Measurements from ENCODE around the gene SLC38A3. TPM values are rescaled to one million over a fixed set of nuclear protein-coding genes. Genes with fewer than 3 reads are reported as not detected.

Gene SLC38A3
- polyA plus RNA-seq, 6 donors from 2014 or later: not detected

DNA sequence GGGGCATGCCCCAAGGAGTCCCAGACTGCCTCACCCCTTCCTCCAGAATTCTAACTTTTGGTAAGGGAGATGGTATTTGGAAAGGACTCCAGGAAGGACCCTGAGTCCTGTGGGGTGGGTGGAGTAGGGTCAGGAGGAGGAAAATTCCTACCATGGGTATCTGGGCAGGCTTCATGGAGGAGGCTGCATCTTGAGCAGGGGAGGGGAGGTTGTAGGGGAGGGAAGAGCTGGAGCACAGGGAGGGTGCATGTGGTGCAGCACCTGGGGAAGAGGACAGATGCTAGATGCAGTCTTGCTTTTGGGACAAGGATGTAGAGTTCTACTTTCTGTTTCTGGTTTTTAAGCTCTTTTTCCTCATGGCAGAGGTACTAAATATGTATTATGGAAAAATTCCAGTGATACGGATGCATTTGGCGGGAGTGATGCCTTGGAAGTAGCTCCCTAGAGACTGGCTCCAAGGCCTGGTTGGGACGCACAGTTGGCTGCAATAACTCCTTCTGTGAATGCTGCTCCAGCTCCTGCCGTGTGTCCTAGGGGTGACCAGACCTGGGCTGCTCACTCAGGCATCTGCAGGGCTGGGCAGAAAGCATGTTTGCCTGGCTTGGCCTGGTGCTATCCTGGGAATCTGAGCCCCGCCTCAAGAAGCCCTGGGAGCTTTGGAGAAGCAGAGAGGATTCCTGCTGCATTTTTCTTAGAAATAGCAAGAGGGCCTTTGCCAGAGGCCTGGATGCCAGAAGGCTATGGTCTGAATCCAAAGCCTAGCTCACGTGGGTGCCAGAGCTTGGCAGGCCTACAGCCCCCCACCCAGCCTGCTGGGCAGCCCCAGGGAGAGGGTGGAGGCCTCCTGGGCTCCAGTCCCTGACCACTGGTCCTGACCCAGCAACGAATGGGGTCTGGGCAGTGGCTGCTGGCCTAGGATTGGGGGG lies 39.8 kb upstream of the SLC38A3 start:
- DNase-seq (no peak), ATAC-seq (ENCODE audit: low read depth in 2 of 2) (no peak)

DNA sequence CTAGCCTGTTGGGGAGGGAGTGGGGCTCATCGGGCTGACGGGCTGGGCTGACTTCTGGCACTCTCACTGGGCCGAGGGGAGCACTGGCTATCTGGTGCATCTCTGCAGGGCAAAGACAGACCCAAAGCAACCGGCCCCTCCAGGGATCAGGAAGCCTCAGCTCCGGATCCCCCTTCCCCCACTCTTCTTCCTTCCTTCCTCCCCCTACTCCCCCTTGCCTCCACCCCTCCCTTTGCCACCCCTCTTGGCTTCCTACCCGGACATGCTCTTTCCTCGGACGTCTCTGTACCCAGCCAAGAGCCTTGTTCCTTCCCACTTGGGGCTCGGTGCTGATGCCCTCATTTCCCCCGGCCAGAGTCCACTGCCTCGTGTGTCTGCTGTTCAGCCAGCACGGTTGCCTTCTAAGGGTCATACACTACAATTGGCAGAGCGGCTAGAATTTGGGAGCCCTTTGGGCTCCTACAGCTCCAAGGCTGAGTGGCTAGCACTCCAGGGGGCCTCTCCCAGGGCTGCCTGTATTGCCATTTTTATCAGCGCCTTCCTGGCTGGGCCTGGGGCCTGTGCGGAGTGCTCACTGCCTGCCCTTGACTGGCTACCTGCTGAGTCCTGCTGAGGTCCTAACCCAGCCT lies 39.0 kb upstream of the SLC38A3 start:
- Mint-ChIP-seq H3K4me1 (no peaks in the 10 kb centered on the region), H3K9me3 (no peaks in the 10 kb centered on the region), H3K36me3 (no peaks in the 10 kb centered on the region), H3K27me3 (peaks cover 0 to 18% (median 4%) of the 10 kb centered on the region in 3 donors), H3K27ac (peak overlapping the region in 1 of 6 donors; percentile 44), H3K4me3 (no peak overlapping the region)
- ATAC-seq (ENCODE audit: low read depth in 2 of 2) (no peak), DNase-seq (no peak)

More for the DNA sequence above, 39.8 kb upstream of the SLC38A3 start:
- no peak overlapping the region for H3K4me3 Mint-ChIP-seq
- no peaks in the 10 kb centered on the region for H3K4me1 Mint-ChIP-seq
- H3K36me3 Mint-ChIP-seq: no peaks in the 10 kb centered on the region
- H3K27ac Mint-ChIP-seq: no peak overlapping the region
- H3K27me3 Mint-ChIP-seq: peaks cover 0 to 16% (median 4%) of the 10 kb centered on the region in 3 donors
- no peaks in the 10 kb centered on the region for H3K9me3 Mint-ChIP-seq

DNA sequence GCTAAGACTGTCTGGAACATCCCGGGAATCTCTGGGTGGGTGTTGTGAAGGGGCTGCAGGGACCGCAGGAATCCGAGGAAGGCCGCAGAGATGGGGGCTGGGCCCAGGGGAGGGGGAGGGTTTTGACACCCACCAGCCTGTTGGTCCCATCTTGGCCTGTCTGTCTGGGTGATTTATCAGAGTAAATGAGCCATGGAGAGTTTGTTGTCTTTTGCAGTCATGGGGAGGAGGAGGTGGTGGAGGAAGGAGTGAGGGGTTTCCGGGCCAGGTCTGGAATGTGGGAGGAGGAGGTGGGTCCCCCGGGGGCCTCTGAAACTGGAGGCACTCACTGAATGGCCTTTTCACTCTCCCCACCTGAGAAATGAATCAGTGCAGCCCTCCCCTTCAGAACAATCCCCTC lies 38.5 kb upstream of the SLC38A3 start:
- ATAC-seq (ENCODE audit: low read depth in 2 of 2) (no peak), DNase-seq (no peak)

DNA sequence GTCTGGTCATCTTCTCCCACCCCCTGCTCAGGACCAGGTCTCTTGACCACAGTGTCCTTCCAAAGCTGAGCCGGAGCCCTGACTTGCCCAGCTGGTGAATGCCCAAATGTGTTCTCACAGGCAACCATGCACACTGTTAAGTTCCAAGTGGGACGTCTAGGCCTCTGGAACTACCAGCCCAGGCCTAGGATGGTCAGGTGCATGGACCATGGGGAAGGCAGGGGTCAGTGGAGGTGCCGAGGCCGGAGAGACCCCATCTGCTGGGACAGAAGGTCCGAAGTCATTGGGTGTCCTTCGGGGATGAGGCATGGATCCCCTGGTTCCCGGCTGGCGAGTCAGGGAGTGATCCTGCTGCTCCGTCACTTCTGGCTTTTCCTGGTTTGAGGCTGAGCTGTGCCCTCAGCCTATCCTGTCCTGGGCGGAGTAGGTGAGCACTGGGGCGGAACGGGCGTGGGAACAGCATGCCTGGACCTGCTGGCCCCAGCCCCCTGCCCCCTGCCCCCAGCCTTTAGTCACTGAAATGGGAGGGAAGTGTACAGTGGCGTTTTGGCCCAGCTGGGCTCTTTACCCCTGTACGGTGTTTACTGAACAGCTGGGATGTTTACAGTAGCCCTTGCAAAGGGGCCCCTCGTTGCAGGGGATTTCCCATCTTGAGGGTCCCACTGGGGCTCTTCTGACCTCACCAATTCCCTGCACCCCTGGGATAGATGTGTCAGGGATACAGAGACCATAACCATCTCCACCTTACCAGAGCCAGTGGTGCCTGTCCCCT lies 37.8 kb upstream of the SLC38A3 start:
- no peak overlapping the region for H3K4me3 Mint-ChIP-seq
- H3K27me3 Mint-ChIP-seq: peaks cover 0 to 18% (median 4%) of the 10 kb centered on the region in 3 donors
- DNase-seq: no peak

More for the DNA sequence above, 38.5 kb upstream of the SLC38A3 start:
- no peaks in the 10 kb centered on the region for H3K9me3 Mint-ChIP-seq
- no peaks in the 10 kb centered on the region for H3K4me1 Mint-ChIP-seq
- H3K27ac Mint-ChIP-seq: no peak overlapping the region
- peaks cover 0 to 18% (median 4%) of the 10 kb centered on the region in 3 donors for H3K27me3 Mint-ChIP-seq
- H3K4me3 Mint-ChIP-seq: no peak overlapping the region
- H3K36me3 Mint-ChIP-seq: no peaks in the 10 kb centered on the region

DNA sequence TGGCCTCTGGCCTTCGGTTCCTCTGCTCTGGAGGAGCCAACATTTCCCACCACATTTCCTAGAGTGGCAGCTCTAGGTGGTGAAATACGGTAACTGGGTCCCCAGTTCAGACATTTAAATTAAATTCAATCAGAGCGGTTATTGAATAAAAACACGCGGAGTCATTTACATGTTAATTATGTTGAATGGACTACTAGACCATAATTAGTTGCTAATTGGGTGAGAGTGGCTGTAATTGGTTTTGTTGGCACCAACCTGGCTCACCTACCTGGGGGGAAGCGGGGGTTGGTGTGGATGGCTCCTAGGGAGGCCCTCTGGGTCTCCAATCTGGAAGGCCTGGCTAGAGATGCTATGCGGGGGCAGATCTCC lies 37.2 kb upstream of the SLC38A3 start:
- Mint-ChIP-seq H3K27me3 (peaks cover 0 to 18% (median under 1%) of the 10 kb centered on the region in 3 donors), H3K36me3 (no peaks in the 10 kb centered on the region), H3K27ac (no peak overlapping the region), H3K9me3 (no peaks in the 10 kb centered on the region), H3K4me1 (peaks cover 0 to 5% (median 0%) of the 10 kb centered on the region in 3 donors), H3K4me3 (no peak overlapping the region)
- no peak for ATAC-seq (ENCODE audit: low read depth in 2 of 2)
- no peak for DNase-seq

More for the DNA sequence above, 37.8 kb upstream of the SLC38A3 start:
- peak overlapping the region in 2 of 6 donors; percentile 38 to 91 for H3K27ac Mint-ChIP-seq
- no peaks in the 10 kb centered on the region for H3K36me3 Mint-ChIP-seq
- peaks cover 0 to 5% (median 0%) of the 10 kb centered on the region in 3 donors for H3K4me1 Mint-ChIP-seq
- no peaks in the 10 kb centered on the region for H3K9me3 Mint-ChIP-seq
- no peak for ATAC-seq (ENCODE audit: low read depth in 2 of 2)

DNA sequence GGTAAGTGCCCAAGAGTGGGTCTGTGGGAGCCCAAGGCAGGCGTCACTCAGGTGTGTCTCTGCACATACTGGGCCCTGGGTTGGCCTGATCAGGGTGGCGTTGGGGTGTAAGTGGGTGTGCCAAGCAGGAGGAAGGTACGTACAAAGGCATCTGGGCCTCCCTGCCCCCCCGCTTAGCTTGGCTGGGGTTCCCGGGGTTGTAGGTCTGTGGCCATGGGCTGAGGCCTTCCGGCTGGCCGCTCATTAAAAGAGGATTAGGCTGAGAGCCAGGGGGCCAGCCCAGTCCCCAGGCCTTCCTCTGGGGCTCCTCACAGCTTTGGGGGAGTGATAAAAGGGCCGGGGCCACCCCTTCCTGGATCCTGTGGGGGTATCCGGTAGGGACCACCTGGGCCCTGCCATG lies 36.7 kb upstream of the SLC38A3 start:
- Mint-ChIP-seq H3K36me3 (no peaks in the 10 kb centered on the region), H3K4me1 (peaks cover 0 to 5% (median 0%) of the 10 kb centered on the region in 3 donors), H3K4me3 (no peak overlapping the region), H3K9me3 (no peaks in the 10 kb centered on the region), H3K27me3 (peaks cover 0 to 18% (median 0%) of the 10 kb centered on the region in 3 donors), H3K27ac (no peak overlapping the region)
- no peak for DNase-seq
- no peak for ATAC-seq (ENCODE audit: low read depth in 2 of 2)

DNA sequence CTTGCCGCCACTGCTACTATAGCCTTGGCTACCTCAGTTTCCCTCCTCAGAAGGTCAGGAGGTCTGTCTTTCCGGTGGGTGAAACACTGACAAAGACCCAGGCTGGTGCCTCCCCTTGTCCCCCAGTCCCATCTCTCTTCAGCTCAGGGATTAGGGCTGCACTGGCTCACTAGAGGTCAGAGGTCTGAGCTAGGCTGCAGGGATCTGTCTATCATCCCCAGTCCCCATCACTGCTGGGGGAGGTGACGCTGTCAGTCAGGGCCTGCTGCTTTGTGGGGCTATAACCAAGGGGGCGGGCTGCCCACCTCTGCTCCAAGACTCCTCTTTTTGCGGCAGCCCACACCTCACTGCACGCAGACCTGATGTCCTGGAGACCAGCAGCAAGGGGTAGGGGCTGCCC lies 36.3 kb upstream of the SLC38A3 start:
- Mint-ChIP-seq H3K27me3 (peaks cover 0 to 18% (median 0%) of the 10 kb centered on the region in 3 donors), H3K9me3 (no peaks in the 10 kb centered on the region), H3K27ac (no peak overlapping the region), H3K36me3 (no peaks in the 10 kb centered on the region), H3K4me1 (peaks cover 0 to 5% (median 2%) of the 10 kb centered on the region in 3 donors), H3K4me3 (no peak overlapping the region)
- ATAC-seq (ENCODE audit: low read depth in 2 of 2) (no peak), DNase-seq (no peak)

DNA sequence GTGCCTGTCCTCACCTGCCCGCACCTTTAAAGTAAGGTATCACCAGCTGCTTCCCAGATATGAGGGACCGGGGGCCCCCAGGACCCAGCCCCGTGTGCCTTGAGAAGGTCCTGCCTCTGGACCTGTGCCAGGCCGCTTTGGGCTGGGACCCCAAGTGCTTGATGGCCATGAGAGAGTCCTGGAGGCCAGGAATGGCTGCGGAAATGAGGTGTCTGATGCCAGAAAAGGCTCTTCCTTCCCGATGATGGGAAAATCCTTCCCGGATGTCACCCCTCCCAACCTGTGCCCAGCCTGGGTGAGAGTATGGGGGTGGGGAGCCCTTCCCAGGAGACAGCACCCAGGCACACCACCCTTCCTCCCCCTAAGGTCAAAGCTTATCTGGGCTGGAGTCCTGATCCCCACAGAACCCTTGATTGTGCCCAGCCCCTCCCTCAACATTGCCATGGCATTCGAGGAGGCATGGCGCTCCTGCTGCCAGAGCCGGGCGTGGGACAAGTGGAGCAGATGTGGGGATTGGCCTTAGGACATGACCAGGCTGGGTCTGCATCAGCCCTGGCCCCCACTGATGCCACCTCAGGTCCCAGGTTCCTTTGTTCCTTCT lies 35.7 kb upstream of the SLC38A3 start:
- no peak overlapping the region for H3K4me3 Mint-ChIP-seq
- ATAC-seq (ENCODE audit: low read depth in 2 of 2) (no peak), DNase-seq (no peak)
- peaks cover 0 to 5% (median 3%) of the 10 kb centered on the region in 3 donors for H3K4me1 Mint-ChIP-seq
- no peaks in the 10 kb centered on the region for H3K9me3 Mint-ChIP-seq
- H3K27ac Mint-ChIP-seq: no peak overlapping the region
- H3K27me3 Mint-ChIP-seq: peaks cover 0 to 18% (median 0%) of the 10 kb centered on the region in 3 donors
- no peaks in the 10 kb centered on the region for H3K36me3 Mint-ChIP-seq

DNA sequence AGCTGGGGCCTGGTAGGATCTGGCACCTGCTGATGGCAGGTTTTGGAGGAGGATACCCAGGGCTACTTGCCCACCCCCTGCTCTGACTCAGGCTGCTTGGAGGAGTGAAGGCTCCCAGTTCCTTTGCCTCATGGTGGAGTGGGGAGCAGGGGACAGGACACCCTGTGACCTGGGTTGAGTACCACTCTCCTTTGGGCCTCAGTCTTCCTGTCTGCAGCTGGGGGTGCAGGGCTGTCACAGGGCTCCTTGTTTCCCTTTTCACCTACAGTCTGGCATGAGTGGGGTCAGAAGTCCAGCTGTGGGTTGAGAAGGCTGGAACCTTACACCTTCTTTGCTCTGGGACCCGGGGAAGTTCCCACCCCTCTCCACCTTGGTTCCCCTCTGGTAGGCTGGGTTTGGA lies 35.2 kb upstream of the SLC38A3 start:
- Mint-ChIP-seq H3K4me1 (peaks cover 0 to 5% (median 3%) of the 10 kb centered on the region in 3 donors), H3K4me3 (no peak overlapping the region), H3K27ac (peak overlapping the region in 1 of 6 donors; percentile 60), H3K9me3 (no peaks in the 10 kb centered on the region), H3K36me3 (no peaks in the 10 kb centered on the region), H3K27me3 (peaks cover 0 to 18% (median 0%) of the 10 kb centered on the region in 3 donors)
- ATAC-seq (ENCODE audit: low read depth in 2 of 2) (no peak), DNase-seq (no peak)

DNA sequence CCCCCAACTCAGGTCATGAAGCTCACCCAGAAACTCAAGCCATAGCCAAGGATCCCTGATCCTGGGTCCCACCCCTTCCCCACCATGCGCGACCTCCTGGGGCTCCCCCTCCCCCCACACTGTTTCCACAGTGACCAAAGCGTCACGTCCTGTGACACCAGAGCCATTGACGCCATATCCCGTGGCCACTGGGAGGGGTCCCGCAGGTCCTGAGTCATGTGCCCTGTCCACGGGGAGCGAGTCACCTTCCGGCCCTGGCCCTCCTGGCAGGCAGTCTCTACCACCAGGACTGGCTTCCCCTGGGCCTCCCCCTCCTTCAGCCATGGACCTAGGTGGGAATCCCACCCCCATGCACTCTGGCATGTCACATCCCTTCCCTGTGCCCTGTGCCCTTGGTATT lies 34.4 kb upstream of the SLC38A3 start:
- no peak overlapping the region for H3K4me3 Mint-ChIP-seq
- H3K9me3 Mint-ChIP-seq: no peaks in the 10 kb centered on the region
- H3K36me3 Mint-ChIP-seq: no peaks in the 10 kb centered on the region
- ATAC-seq (ENCODE audit: low read depth in 2 of 2) (no peak), DNase-seq (no peak)
- H3K4me1 Mint-ChIP-seq: peaks cover 0 to 5% (median 3%) of the 10 kb centered on the region in 3 donors
- peaks cover 0 to 18% (median 0%) of the 10 kb centered on the region in 3 donors for H3K27me3 Mint-ChIP-seq
- no peak overlapping the region for H3K27ac Mint-ChIP-seq

DNA sequence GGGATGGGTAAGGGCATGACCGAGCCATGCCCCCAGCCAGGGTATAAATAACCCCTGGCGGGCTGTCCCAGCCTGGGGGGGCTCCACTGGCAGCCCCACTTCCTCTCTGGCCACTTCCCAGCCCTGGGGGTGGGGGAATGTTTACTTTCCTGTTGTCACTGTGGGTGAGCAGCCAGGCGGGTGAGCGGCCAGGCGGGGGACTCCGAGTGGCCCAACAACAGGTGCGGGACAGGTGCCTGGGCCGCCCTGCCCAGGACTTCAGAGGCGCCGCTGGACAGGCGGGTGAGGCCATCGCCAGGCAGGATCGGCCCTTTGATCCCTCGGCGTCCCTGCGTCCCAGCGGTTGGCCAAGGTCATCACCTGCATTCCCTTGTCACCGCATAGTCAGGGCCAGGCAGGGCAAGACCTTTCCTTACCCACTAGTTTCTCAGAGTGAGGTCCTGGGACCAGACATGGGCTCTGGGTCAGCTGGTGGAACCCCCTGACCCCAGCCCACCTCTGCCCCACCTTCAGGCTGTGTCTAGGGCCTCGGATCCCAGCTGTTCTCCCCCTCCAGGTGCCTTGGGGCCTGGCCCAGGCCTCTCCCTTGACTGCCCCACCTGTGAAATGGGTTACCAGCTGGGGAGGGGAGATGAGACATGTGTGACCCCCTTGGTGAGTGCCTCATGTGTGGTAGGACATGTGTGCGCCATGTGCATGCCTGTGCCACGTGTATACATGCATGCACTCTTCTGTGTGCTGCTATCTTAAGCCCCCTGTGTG lies 33.4 kb upstream of the SLC38A3 start:
- Mint-ChIP-seq H3K4me3 (no peak overlapping the region), H3K27me3 (peaks cover 0 to 18% (median 0%) of the 10 kb centered on the region in 3 donors), H3K4me1 (peaks cover 0 to 5% (median 3%) of the 10 kb centered on the region in 3 donors), H3K27ac (peak overlapping the region in 1 of 6 donors; percentile 79), H3K36me3 (no peaks in the 10 kb centered on the region), H3K9me3 (no peaks in the 10 kb centered on the region)
- DNase-seq (no peak), ATAC-seq (ENCODE audit: low read depth in 2 of 2) (no peak)

DNA sequence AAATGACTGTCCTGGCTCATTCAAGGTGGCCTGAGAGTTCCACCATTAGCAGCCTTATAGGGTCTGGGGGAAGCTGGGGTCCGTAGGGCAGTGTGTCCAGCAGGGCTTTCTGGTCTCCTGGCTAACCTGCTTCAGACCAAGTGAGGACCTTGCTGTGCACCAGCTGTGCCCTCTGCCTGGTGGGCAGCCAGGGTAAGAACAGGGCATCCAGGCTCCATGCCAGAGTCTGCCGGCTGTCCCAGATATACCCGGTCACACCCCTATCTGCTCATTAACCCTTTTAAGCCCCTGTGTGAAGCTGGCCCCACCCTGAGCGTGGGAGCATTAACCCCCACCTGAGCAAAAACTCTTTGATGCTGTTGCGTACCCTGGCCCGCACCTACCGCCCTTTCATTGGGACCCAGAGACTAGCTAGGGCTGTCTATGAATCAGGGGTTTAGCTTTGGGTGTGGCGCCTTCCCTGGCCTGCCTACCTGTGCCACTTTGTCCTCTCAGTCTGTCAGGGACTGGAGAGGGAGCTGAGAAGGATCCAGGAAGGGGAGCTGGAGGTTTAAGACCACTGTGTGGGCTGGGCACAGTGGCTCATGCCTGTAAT lies 32.3 kb upstream of the SLC38A3 start:
- ATAC-seq (ENCODE audit: low read depth in 2 of 2): no peak
- Mint-ChIP-seq H3K36me3 (no peaks in the 10 kb centered on the region), H3K4me1 (peaks cover 0 to 5% (median 3%) of the 10 kb centered on the region in 3 donors), H3K9me3 (no peaks in the 10 kb centered on the region), H3K27ac (no peak overlapping the region), H3K4me3 (no peak overlapping the region), H3K27me3 (peaks cover 0 to 18% (median 0%) of the 10 kb centered on the region in 3 donors)
- no peak for DNase-seq
